Erythroblast (primary cell): ENCODE data around the gene UBR2.
"Not testable (repeated sequence)": the region's sequence is repeated elsewhere in the genome, so short reads cannot be mapped to it uniquely, and the experiment has no call there.

Source experiments
- GATA1 ChIP-seq: IDR thresholded peaks from 2 replicates; pipeline ENCODE4 v1.6.1; 2011; ENCODE audit warnings: low read depth, mild to moderate bottlenecking, control low read depth, low read length, moderate library complexity
- POLR2A ChIP-seq: IDR thresholded peaks from 2 replicates; pipeline ENCODE4 v1.6.1; 2011; ENCODE audit warnings: mild to moderate bottlenecking, low read length

- TF ChIP-seq POLR2A, GATA1: not testable (repeated sequence)
Observed at GRCh38 chr6:42674368-42674767, 110.5 kb downstream of the UBR2 start.
